H1 (cell line): Measurements from ENCODE around the gene PRR7. TPM values are rescaled to one million over a fixed set of nuclear protein-coding genes. Genes with fewer than 3 reads are reported as not detected.

ENCODE experiments used
- CTCF ChIA-PET: fragments of 300-600 bp; sonication (Branson Sonifier 250); formaldehyde crosslinking; loops from one replicate; lab custom pipeline; 2021; ENCODE audit not compliant: partially characterized antibody; lab: Charles Lee
- POLR2A ChIA-PET: fragments of 300-600 bp; sonication (Branson Sonifier 250); formaldehyde crosslinking; loops from one replicate; lab custom pipeline; 2021; ENCODE audit warnings: inconsistent platforms; ENCODE audit not compliant: partially characterized antibody; lab: Charles Lee
- DNase-seq, 2 experiments: peaks; one replicate each; pipeline versions ENCODE4 v3.0.0 to v3.0.0-alpha.2; 2010 to 2022; ENCODE audit warnings: low spot score in 2 of 2, low read depth in 1 of 2, mixed read lengths in 1 of 2
- FAIRE-seq: peaks from 2 replicates; lab custom pipeline; 2011; peaks lifted over from hg19 to GRCh38; lab: Jason Lieb, UNC
- H2AFZ ChIP-seq: 2 replicates; pipeline ENCODE4 v1.8.1; 2012; ENCODE audit warnings: low read length, inconsistent platforms
- H2AK5ac ChIP-seq: 2 replicates; pipeline ENCODE4 v1.6.1; 2013; ENCODE audit warnings: low read depth, low read length
- H2BK120ac ChIP-seq: replicated peaks from 2 replicates; pipeline ENCODE3; 2013; ENCODE audit warnings: low read depth, low read length, inconsistent platforms
- H2BK12ac ChIP-seq: 2 replicates; pipeline ENCODE4 v1.6.1; 2013; ENCODE audit warnings: low read depth, low read length
- H2BK15ac ChIP-seq: 2 replicates; pipeline ENCODE4 v1.6.1; 2013; ENCODE audit warnings: low read length
- H2BK20ac ChIP-seq: 2 replicates; pipeline ENCODE4 v1.6.1; 2013; ENCODE audit warnings: low read length
- H2BK5ac ChIP-seq: 2 replicates; pipeline ENCODE4 v1.6.1; 2013; ENCODE audit warnings: low read depth, low read length
- H3K14ac ChIP-seq: 2 replicates; pipeline ENCODE4 v1.6.1; 2013; ENCODE audit warnings: inconsistent platforms; ENCODE audit not compliant: insufficient read length
- H3K18ac ChIP-seq: 2 replicates; pipeline ENCODE4 v1.6.1; 2013; ENCODE audit warnings: low read length; ENCODE audit errors: extremely low read depth
- H3K23ac ChIP-seq: 2 replicates; pipeline ENCODE4 v1.6.1; 2013; ENCODE audit warnings: inconsistent platforms; ENCODE audit not compliant: insufficient read length
- H3K23me2 ChIP-seq: 2 replicates; pipeline ENCODE4 v1.6.1; 2013; ENCODE audit warnings: low read depth, low read length
- H3K27ac ChIP-seq: 2 replicates; pipeline ENCODE4 v1.6.1; 2011; ENCODE audit warnings: low read depth, low read length, inconsistent platforms
- H3K27me3 ChIP-seq, 4 experiments: replicated peaks in 1 of 4; 1 replicate in 1 of 4; 2 replicates in 3 of 4; pipeline versions ENCODE4 v1.6.1 to v1.8.1; 2011 to 2013; ENCODE audit warnings: low read length in 3 of 4, mild to moderate bottlenecking in 3 of 4, inconsistent platforms in 2 of 4, mixed read lengths in 2 of 4, moderate library complexity in 1 of 4; ENCODE audit not compliant: control insufficient read depth in 3 of 4, insufficient read depth in 3 of 4; ENCODE audit errors: extremely low read depth in 1 of 4
- H3K36me3 ChIP-seq, 4 experiments: 2 replicates each; pipeline versions ENCODE4 v1.6.1 to v1.8.1; 2011 to 2013; ENCODE audit warnings: mild to moderate bottlenecking in 4 of 4, low read length in 3 of 4, moderate library complexity in 2 of 4, control low read depth in 1 of 4, inconsistent platforms in 1 of 4; ENCODE audit not compliant: insufficient read depth in 4 of 4, control insufficient read depth in 2 of 4
- H3K4ac ChIP-seq: replicated peaks from 2 replicates; pipeline ENCODE3; 2013; ENCODE audit warnings: low read length, low read depth, mixed read lengths, inconsistent platforms; ENCODE audit not compliant: insufficient read length
- H3K4me1 ChIP-seq, 4 experiments: replicated peaks in 1 of 4; 1 replicate in 1 of 4; 2 replicates in 3 of 4; pipeline versions ENCODE4 v1.6.1 to v1.8.1; 2011 to 2013; ENCODE audit warnings: low read length in 3 of 4, inconsistent platforms in 2 of 4, mixed read lengths in 1 of 4; ENCODE audit not compliant: insufficient read depth in 4 of 4, control insufficient read depth in 3 of 4
- H3K4me2 ChIP-seq, 2 experiments: 2 replicates each; pipeline versions ENCODE4 v1.6.1 to v1.8.1; 2011 to 2013; ENCODE audit warnings: low read depth in 2 of 2, low read length in 2 of 2, control low read depth in 1 of 2, inconsistent platforms in 1 of 2, mild to moderate bottlenecking in 1 of 2; ENCODE audit not compliant: insufficient read depth in 1 of 2
- H3K4me3 ChIP-seq, 4 experiments: fragments of 200-600, 300-600 bp in 1 of 4; sonication (generic), shearing (Covaris generic), sonication (Bioruptor Twin) in 1 of 4; 2 replicates each; pipeline versions ENCODE4 v1.5.1 to v1.8.1; 2011 to 2016; ENCODE audit warnings: low read length in 4 of 4, low read depth in 3 of 4, control low read depth in 2 of 4, inconsistent platforms in 2 of 4, mild to moderate bottlenecking in 2 of 4, mixed read lengths in 1 of 4, moderate library complexity in 1 of 4; ENCODE audit not compliant: insufficient read depth in 2 of 4; ENCODE audit errors: extremely low read depth in 1 of 4
- H3K56ac ChIP-seq: replicated peaks from 2 replicates; pipeline ENCODE3; 2013; ENCODE audit warnings: low read depth, mild to moderate bottlenecking, mixed read lengths, low read length, inconsistent platforms; ENCODE audit not compliant: insufficient read length
- H3K79me1 ChIP-seq: 2 replicates; pipeline ENCODE4 v1.6.1; 2013; ENCODE audit warnings: low read depth, low read length, control low read depth
- H3K79me2 ChIP-seq, 2 experiments: 2 replicates each; pipeline versions ENCODE4 v1.6.1 to v1.8.1; 2012 to 2013; ENCODE audit warnings: low read length in 2 of 2, mild to moderate bottlenecking in 2 of 2, inconsistent platforms in 1 of 2; ENCODE audit not compliant: insufficient read depth in 2 of 2, control insufficient read depth in 1 of 2
- H3K9ac ChIP-seq, 4 experiments: replicated peaks in 1 of 4; 1 replicate in 1 of 4; 2 replicates in 3 of 4; pipeline versions ENCODE4 v1.6.1 to v1.8.1; 2011 to 2013; ENCODE audit warnings: low read depth in 3 of 4, low read length in 3 of 4, control low read depth in 2 of 4, mild to moderate bottlenecking in 2 of 4, moderate library complexity in 2 of 4, inconsistent platforms in 1 of 4; ENCODE audit errors: extremely low read depth in 1 of 4
- H3K9me3 ChIP-seq, 2 experiments: 2 replicates each; pipeline versions ENCODE4 v1.6.1 to v1.8.1; 2012 to 2013; ENCODE audit warnings: mild to moderate bottlenecking in 2 of 2, moderate library complexity in 2 of 2, control low read depth in 1 of 2, inconsistent platforms in 1 of 2, low read depth in 1 of 2, low read length in 1 of 2, mixed read lengths in 1 of 2; ENCODE audit not compliant: insufficient read depth in 2 of 2
- H4K20me1 ChIP-seq, 2 experiments: replicated peaks in 1 of 2; 2 replicates each; pipeline versions ENCODE3 to v1.8.1; 2011 to 2013; ENCODE audit warnings: inconsistent platforms in 2 of 2, low read length in 2 of 2, mild to moderate bottlenecking in 1 of 2; ENCODE audit not compliant: insufficient read depth in 2 of 2, control insufficient read depth in 1 of 2
- H4K5ac ChIP-seq: 2 replicates; pipeline ENCODE4 v1.6.1; 2013; ENCODE audit warnings: low read length, low read depth, mixed read lengths, inconsistent platforms; ENCODE audit not compliant: insufficient read length
- H4K8ac ChIP-seq: 2 replicates; pipeline ENCODE4 v1.8.0; 2013; ENCODE audit warnings: mild to moderate bottlenecking, moderate library complexity, low read length, inconsistent platforms; ENCODE audit not compliant: insufficient read depth; ENCODE audit errors: extremely low read depth
- H4K91ac ChIP-seq: replicated peaks from 2 replicates; pipeline ENCODE3; 2013; ENCODE audit warnings: low read length, mixed read lengths, inconsistent platforms; ENCODE audit not compliant: insufficient read length
- POLR2A ChIP-seq, 2 experiments: IDR thresholded peaks; 1 replicate in 1 of 2; 2 replicates in 1 of 2; pipeline ENCODE4 v1.6.1; 2011; ENCODE audit warnings: low read depth in 2 of 2, low read length in 2 of 2, mild to moderate bottlenecking in 2 of 2; ENCODE audit errors: control extremely low read depth in 1 of 2
- RBBP5 ChIP-seq: IDR thresholded peaks from 2 replicates; pipeline ENCODE4 v1.7.1; 2012; ENCODE audit warnings: low read depth, mild to moderate bottlenecking, inconsistent platforms, low read length, moderate library complexity, borderline replicate concordance
- RFX5 ChIP-seq: IDR thresholded peaks from 2 replicates; pipeline ENCODE4 v1.6.1; 2011; ENCODE audit warnings: low read depth, low read length, improper control_type of control experiment, borderline replicate concordance
- WGBS, 2 experiments: shearing (Covaris generic) in 1 of 2; methylation state at CpG; one replicate each; pipeline versions ENCODE4 v1.1.6 to v1.1.7; 2013 to 2015; ENCODE audit warnings: low lambda C conversion rate in 2 of 2, mixed read lengths in 2 of 2, inconsistent platforms in 1 of 2, low coverage in 1 of 2, missing lambda C conversion rate in 1 of 2; ENCODE audit not compliant: insufficient replicate concordance in 2 of 2, insufficient coverage in 1 of 2, insufficient read length in 1 of 2; ENCODE audit errors: extremely low coverage in 1 of 2, missing lambda C conversion rate in 1 of 2; 5-methylcytosine and 5-hydroxymethylcytosine counted together
- polyA plus RNA-seq, 7 experiments: library from polyadenylated mRNA; depleted of rRNA in 3 of 7; stranded (reverse) in 5 of 7; unstranded in 2 of 7; fragments of >200 nt in 5 of 7; fragments of 200-250 nt in 2 of 7; gene quantifications; 1 replicate in 5 of 7; 2 replicates in 1 of 7; 4 replicates in 1 of 7; pipeline versions ENCODE4 v1.2.1 to v1.2.3, GENCODE V29; 2011 to 2013; ENCODE audit warnings: missing spikeins in 2 of 7, mixed read lengths in 2 of 7
- total RNA-seq: library from RNA; stranded (reverse); fragmentation: NEBNext Ultra II Directional; extraction: Animal tissue kit (Norgen Biotek cat#: 25700); gene quantifications from 2 replicates; pipeline ENCODE4 v1.2.1, GENCODE V29; 2021

Gene PRR7
- total and polyA plus RNA-seq, 2 of the 8 experiments (the other 6 are each of a cell fraction or from before 2014, with no cell fraction given): 8.0 to 11.8 TPM

DNA sequence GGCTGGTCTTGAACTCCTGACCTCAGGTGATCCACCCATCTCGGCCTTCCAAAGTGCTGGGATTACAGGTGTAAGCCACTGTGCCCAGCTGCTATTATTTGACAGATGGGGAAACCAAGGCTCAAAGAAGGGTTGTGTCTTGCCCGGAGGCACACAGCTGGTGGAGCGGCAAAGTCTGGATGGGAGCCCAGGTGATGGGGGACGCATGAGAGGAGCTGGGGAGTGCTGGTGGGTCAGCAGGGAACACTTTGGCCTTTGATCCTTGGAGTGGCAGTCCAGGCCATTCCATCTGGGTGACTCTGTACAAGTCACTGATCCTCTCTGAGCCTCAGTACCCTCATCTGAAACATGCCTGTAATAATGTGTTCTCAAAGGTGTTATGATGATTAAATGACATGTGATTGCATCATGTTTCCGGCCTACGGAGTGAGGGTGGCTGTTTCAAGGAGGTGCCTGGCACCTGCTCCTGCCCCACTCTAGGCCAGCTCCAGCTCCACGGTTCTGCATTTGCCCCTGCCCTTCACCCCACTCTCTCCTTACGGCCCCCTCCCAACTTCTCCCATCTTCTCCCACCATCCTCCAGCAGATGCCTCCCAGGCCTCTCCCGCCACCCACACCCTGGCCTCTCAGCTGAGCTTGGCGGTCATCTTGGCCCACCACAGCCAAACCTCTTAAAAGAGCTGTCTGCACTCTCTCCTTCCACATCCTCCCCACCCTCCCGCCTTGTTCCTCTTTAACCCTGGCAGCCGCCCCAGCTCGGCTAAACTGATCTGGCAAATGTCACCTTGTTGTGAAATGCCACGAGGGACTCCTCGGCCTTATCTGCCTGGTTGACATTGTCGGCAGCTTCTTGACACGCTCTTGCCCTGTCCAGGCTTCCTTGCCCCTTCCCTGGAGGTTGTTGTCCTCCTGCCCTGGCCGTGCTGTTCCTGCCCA is 32.4 kb downstream of the PRR7 start:
- H4K8ac ChIP-seq: no peak overlapping the region
- H3K27me3 ChIP-seq: no peaks in the 10 kb centered on the region
- no peak for DNase-seq
- no peak overlapping the region for H3K18ac ChIP-seq
- no peak overlapping the region for H3K4me2 ChIP-seq
- H3K9me3 ChIP-seq: no peaks in the 10 kb centered on the region
- no peak overlapping the region for H2BK120ac ChIP-seq
- H2BK12ac ChIP-seq: no peak overlapping the region
- H4K20me1 ChIP-seq: peaks cover 0 to 5% of the 10 kb centered on the region in 2 experiments
- H3K79me2 ChIP-seq: no peaks in the 10 kb centered on the region
- WGBS, 2 experiments: 92% methylated on average over 18 of the region's 18 CpGs; no CpG with 5 or more reads in 1 of the 2 experiments
- no peak overlapping the region for H2BK15ac ChIP-seq
- no peak overlapping the region; the same call in 1 of the 2 replicates for H2BK20ac ChIP-seq
- no peak overlapping the region for H4K91ac ChIP-seq
- peaks cover 1% of the 10 kb centered on the region for H3K23me2 ChIP-seq
- H3K56ac ChIP-seq: no peak overlapping the region
- ChIA-PET CTCF (interaction anchor here (0.5 to 10.4 kb wide), 10 partner anchors 13 to 109 kb away, joined by 3 to 162 read pairs (median 4); partner anchors contain the start of gene PDLIM7), POLR2A (interaction anchor here (1.2 to 67.5 kb wide), 6 partner anchors 1 to 113 kb away, joined by 3 to 3349 read pairs (median 8); partner anchors contain the start of genes DBN1, DDX41, DOK3 and PDLIM7)
- no peak for FAIRE-seq
- H3K27ac ChIP-seq: no peak overlapping the region
- H3K14ac ChIP-seq: no peak overlapping the region
- peaks cover 4 to 9% (median 5%) of the 10 kb centered on the region in 4 experiments; a peak in 5 of 8 replicates for H3K36me3 ChIP-seq
- H2AK5ac ChIP-seq: no peak overlapping the region
- no peak overlapping the region for H3K4me3 ChIP-seq
- no peak overlapping the region for H2BK5ac ChIP-seq
- no peak overlapping the region for H4K5ac ChIP-seq
- H3K4ac ChIP-seq: no peak overlapping the region
- H3K9ac ChIP-seq: no peak overlapping the region
- peaks cover 1% of the 10 kb centered on the region; the same call in 1 of the 2 replicates for H3K79me1 ChIP-seq
- TF ChIP-seq RFX5 (no peak), RBBP5 (no peak), POLR2A (IDR thresholded peaks at IDR 0.05; ENCODE audit: control extremely low read depth in 1 of 2, low read depth in 2 of 2, low read length in 2 of 2) (peak in 1 of 2 experiments; percentile 63; a peak in 2 of 3 replicates)
- H3K4me1 ChIP-seq: peaks cover 0 to 17% (median 9%) of the 10 kb centered on the region in 4 experiments; a peak in 6 of 7 replicates
- no peak overlapping the region for H3K23ac ChIP-seq
- no peak overlapping the region for H2AFZ ChIP-seq
